ENCODE results near the gene DPCD.

- TF ChIP-seq EZH2 (IDR thresholded peaks at IDR 0.05) (no peak), POLR2AphosphoS5 (IDR thresholded peaks at IDR 0.05; ENCODE audit: borderline replicate concordance, low read depth, low read length) (no peak)
Measured at GRCh38 chr10:101571271-101571925, 16.7 kb upstream of the DPCD start.

Measured in SK-N-MC (cell line).